ENCODE data around the gene ODF4. TPM values are rescaled to one million over a fixed set of nuclear protein-coding genes. Genes with fewer than 3 reads are reported as not detected.

ODF4 gene
- total and polyA plus RNA-seq, 2 of the 13 experiments (the other 11 are each of a cell fraction or from before 2014, with no cell fraction given), result not detected

DNA sequence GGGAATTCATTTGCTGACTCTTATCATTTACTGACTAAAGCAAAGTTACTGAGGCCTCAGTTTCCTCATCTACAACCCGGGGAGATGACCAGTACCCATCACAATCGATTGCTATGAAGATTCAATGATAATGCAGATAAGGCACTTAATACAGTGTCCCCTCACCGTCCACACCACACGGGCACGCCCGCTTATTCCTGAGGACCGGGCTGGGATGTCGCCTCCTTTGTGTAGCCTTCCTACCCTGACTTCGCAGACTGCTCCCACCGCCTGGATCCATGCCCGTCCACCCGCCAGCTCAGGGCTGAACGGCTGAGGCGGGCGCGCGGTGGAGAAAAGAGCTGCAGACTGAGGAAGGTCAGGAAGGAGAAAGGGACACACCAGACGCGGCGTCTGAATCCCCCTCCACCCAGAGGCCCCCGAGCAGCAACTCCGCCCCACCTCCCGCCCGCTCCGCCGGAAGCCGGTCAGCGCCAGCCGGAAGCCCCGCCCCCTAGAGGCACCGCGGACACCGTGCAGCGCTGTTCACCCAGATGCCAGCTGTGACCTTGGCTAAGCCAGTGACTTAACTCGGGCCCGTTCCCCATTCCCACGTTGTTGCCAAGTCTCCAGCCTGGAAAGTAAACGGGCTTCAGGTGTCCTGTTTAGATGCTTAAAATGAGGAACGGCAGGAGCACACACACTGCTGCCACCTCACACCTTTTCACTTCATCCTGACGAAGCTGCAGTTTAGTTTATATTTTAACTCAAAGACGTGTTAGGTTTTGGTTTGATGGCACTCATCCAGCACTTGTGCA lies 36.8 kb downstream of the ODF4 start, which contains the start of gene KRABD2 (continued):
- TF ChIP-seq HNF4G (IDR thresholded peaks at IDR 0.05; ENCODE audit: borderline replicate concordance, low read depth, low read length) (no peak), HNF4G (CRISPR knock-in tag; IDR thresholded peaks at IDR 0.05; ENCODE audit: borderline replicate concordance, low read depth) (no peak), SSRP1 (CRISPR knock-in tag; IDR thresholded peaks at IDR 0.05) (peak; percentile 94), ZNF333 (CRISPR knock-in tag; IDR thresholded peaks at IDR 0.05; ENCODE audit: borderline replicate concordance) (no peak), RBAK (CRISPR knock-in tag; IDR thresholded peaks at IDR 0.05) (no peak), CHD2 (IDR thresholded peaks at IDR 0.05; ENCODE audit: low read depth, low read length) (peak; percentile 50; the same call in 1 of the 2 replicates), RXRA (CRISPR knock-in tag; IDR thresholded peaks at IDR 0.05) (peak; percentile 72), MYNN (CRISPR knock-in tag; IDR thresholded peaks at IDR 0.05; ENCODE audit: low read depth) (no peak), SMARCE1 (IDR thresholded peaks at IDR 0.05; ENCODE audit: borderline replicate concordance) (no peak), NFYC (CRISPR knock-in tag; IDR thresholded peaks at IDR 0.05) (peak; percentile 37; the same call in 1 of the 2 replicates), PRMT3 (CRISPR knock-in tag; IDR thresholded peaks at IDR 0.05; ENCODE audit: borderline replicate concordance, low read depth) (peak; percentile 70; the same call in 1 of the 2 replicates), ZNF7 (CRISPR knock-in tag; IDR thresholded peaks at IDR 0.05) (no peak; the same call in 1 of the 2 replicates), ZNF546 (CRISPR knock-in tag; conservative IDR thresholded peaks at IDR 0.05) (no peak), REXO4 (CRISPR knock-in tag; IDR thresholded peaks at IDR 0.05; ENCODE audit: borderline replicate concordance) (no peak), ZNF780A (CRISPR knock-in tag; IDR thresholded peaks at IDR 0.05) (no peak), ZNF549 (CRISPR knock-in tag; IDR thresholded peaks at IDR 0.05) (no peak), DBP (CRISPR knock-in tag; IDR thresholded peaks at IDR 0.05; ENCODE audit: not compliant biosample characterization) (no peak), ELF1 (CRISPR knock-in tag; IDR thresholded peaks at IDR 0.05) (0 out of 2 replicates have a peak, but pooled peaks have one; percentile 43), SP2 (CRISPR knock-in tag; IDR thresholded peaks at IDR 0.05) (peak; percentile 76), ZSCAN31 (CRISPR knock-in tag; IDR thresholded peaks at IDR 0.05; ENCODE audit: low read depth) (peak; percentile 67; the same call in 1 of the 2 replicates), RBM39 (IDR thresholded peaks at IDR 0.05; ENCODE audit: low read depth, low read length, poor library complexity, severe bottlenecking) (peak; percentile 81), GPN1 (CRISPR knock-in tag; IDR thresholded peaks at IDR 0.05; ENCODE audit: borderline replicate concordance) (0 out of 2 replicates have a peak, but pooled peaks have one; percentile 61), NR2F1 (CRISPR knock-in tag; IDR thresholded peaks at IDR 0.05) (no peak)
- TF ChIP-seq, protein P1, sequence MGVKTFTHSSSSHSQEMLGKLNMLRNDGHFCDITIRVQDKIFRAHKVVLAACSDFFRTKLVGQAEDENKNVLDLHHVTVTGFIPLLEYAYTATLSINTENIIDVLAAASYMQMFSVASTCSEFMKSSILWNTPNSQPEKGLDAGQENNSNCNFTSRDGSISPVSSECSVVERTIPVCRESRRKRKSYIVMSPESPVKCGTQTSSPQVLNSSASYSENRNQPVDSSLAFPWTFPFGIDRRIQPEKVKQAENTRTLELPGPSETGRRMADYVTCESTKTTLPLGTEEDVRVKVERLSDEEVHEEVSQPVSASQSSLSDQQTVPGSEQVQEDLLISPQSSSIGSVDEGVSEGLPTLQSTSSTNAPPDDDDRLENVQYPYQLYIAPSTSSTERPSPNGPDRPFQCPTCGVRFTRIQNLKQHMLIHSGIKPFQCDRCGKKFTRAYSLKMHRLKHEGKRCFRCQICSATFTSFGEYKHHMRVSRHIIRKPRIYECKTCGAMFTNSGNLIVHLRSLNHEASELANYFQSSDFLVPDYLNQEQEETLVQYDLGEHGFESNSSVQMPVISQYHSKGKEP (CRISPR knock-in tag; IDR thresholded peaks at IDR 0.05), result no peak; the same call in 1 of the 2 replicates
- TF ChIP-seq, protein P2, sequence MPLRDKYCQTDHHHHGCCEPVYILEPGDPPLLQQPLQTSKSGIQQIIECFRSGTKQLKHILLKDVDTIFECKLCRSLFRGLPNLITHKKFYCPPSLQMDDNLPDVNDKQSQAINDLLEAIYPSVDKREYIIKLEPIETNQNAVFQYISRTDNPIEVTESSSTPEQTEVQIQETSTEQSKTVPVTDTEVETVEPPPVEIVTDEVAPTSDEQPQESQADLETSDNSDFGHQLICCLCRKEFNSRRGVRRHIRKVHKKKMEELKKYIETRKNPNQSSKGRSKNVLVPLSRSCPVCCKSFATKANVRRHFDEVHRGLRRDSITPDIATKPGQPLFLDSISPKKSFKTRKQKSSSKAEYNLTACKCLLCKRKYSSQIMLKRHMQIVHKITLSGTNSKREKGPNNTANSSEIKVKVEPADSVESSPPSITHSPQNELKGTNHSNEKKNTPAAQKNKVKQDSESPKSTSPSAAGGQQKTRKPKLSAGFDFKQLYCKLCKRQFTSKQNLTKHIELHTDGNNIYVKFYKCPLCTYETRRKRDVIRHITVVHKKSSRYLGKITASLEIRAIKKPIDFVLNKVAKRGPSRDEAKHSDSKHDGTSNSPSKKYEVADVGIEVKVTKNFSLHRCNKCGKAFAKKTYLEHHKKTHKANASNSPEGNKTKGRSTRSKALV (CRISPR knock-in tag; IDR thresholded peaks at IDR 0.05), result peak; percentile 66; the same call in 1 of the 2 replicates
- TF ChIP-seq, protein P3, sequence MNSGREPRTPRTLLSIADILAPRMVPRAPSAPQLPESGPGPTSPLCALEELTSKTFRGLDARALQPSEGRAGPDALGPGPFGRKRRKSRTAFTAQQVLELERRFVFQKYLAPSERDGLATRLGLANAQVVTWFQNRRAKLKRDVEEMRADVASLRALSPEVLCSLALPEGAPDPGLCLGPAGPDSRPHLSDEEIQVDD (CRISPR knock-in tag; IDR thresholded peaks at IDR 0.05; ENCODE audit: borderline replicate concordance), result peak; percentile 64; the same call in 1 of the 2 replicates
